Common myeloid progenitor, CD34-positive (primary cell): ENCODE data around the gene KITLG.
"Not testable (repeated sequence)": the region's sequence is repeated elsewhere in the genome, so short reads cannot be mapped to it uniquely, and the experiment has no call there.

Experiments
- CTCF ChIA-PET: fragments of 350-600 bp; sonication (Branson Sonifier 250); formaldehyde crosslinking; loops from one replicate; lab custom pipeline; 2021; ENCODE audit warnings: antibody characterized with exemption; lab: Charles Lee
- POLR2A ChIA-PET: fragments of 350-600 bp; sonication (Branson Sonifier 250); formaldehyde crosslinking; loops from one replicate; lab custom pipeline; 2021; ENCODE audit warnings: antibody characterized with exemption; lab: Charles Lee
- DNase-seq, 3 donors: peaks; one replicate each; pipeline versions ENCODE4 v3.0.0 to v3.0.0-alpha.2; 2013
- H3K27ac ChIP-seq, 2 experiments: 1 replicate in 1 of 2; 2 replicates in 1 of 2; pipeline ENCODE4 v1.7.0; 2013; ENCODE audit warnings: inconsistent platforms in 2 of 2, low read length in 2 of 2, mild to moderate bottlenecking in 2 of 2, low read depth in 1 of 2, moderate library complexity in 1 of 2; ENCODE audit not compliant: severe bottlenecking in 2 of 2, insufficient read depth in 1 of 2, poor library complexity in 1 of 2
- H3K27me3 ChIP-seq, 5 experiments: replicated peaks in 2 of 5; 1 replicate in 3 of 5; 2 replicates in 2 of 5; pipeline versions ENCODE4 v1.6.1 to v1.7.0; 2013; ENCODE audit warnings: low read length in 4 of 5, mild to moderate bottlenecking in 2 of 5, moderate library complexity in 2 of 5, inconsistent platforms in 1 of 5; ENCODE audit not compliant: insufficient read depth in 5 of 5, control insufficient read depth in 4 of 5
- H3K36me3 ChIP-seq, 4 experiments: 1 replicate in 2 of 4; 2 replicates in 2 of 4; pipeline versions ENCODE4 v1.6.1 to v1.7.0; 2013; ENCODE audit warnings: low read length in 3 of 4, control low read depth in 1 of 4, mild to moderate bottlenecking in 1 of 4; ENCODE audit not compliant: control insufficient read depth in 4 of 4, insufficient read depth in 4 of 4
- H3K4me1 ChIP-seq, 4 experiments: 1 replicate in 3 of 4; 2 replicates in 1 of 4; pipeline versions ENCODE4 v1.6.1 to v1.7.1; 2013; ENCODE audit warnings: low read length in 3 of 4, mild to moderate bottlenecking in 3 of 4, control low read depth in 1 of 4, inconsistent platforms in 1 of 4, moderate library complexity in 1 of 4; ENCODE audit not compliant: control insufficient read depth in 4 of 4, insufficient read depth in 4 of 4; ENCODE audit errors: control extremely low read depth in 1 of 4
- H3K4me3 ChIP-seq, 7 experiments: 1 replicate in 4 of 7; 2 replicates in 3 of 7; pipeline versions ENCODE4 v1.5.1 to v1.7.0; 2013; ENCODE audit warnings: mild to moderate bottlenecking in 7 of 7, low read length in 6 of 7, moderate library complexity in 6 of 7, inconsistent platforms in 2 of 7, low read depth in 2 of 7, control low read depth in 1 of 7; ENCODE audit not compliant: insufficient read depth in 4 of 7, control insufficient read depth in 1 of 7; ENCODE audit errors: extremely low read depth in 1 of 7
- H3K9me3 ChIP-seq, 5 experiments: 1 replicate in 4 of 5; 2 replicates in 1 of 5; pipeline versions ENCODE4 v1.6.1 to v1.7.1; 2013; ENCODE audit warnings: low read length in 4 of 5, mild to moderate bottlenecking in 2 of 5, inconsistent platforms in 1 of 5, low read depth in 1 of 5, moderate library complexity in 1 of 5; ENCODE audit not compliant: control insufficient read depth in 4 of 5, insufficient read depth in 2 of 5; ENCODE audit errors: control extremely low read depth in 1 of 5
- WGBS: methylation state at CpG from one replicate; pipeline ENCODE4 v1.1.5; 2013; ENCODE audit not compliant: insufficient coverage; 5-methylcytosine and 5-hydroxymethylcytosine counted together

The KITLG gene

DNA sequence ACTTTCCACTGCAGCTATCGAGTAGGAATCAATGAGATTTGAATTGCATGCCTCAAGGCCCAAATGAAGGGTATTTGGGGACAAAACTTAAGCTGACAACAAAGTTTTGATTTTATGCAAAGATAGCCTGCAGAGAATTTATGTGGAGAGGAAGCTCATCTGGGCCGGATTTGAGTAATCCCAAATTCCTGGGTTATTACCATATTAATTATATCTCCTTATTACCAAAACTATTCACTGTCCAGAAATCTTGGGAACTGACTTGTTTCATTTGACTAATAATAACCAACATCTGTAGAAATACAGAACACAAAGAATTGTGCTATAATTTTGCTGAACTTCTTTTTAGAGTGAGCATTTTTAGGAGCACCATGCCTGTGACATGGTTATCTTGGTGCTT, 70.4 kb downstream of the KITLG start:
- H3K4me3 ChIP-seq = no peak overlapping the region
- H3K27ac ChIP-seq = no peak overlapping the region
- H3K27me3 ChIP-seq = no peaks in the 10 kb centered on the region
- no peaks in the 10 kb centered on the region for H3K9me3 ChIP-seq
- CTCF ChIA-PET = interaction anchor here (1.7 kb wide), 1 partner anchor 18 kb away, joined by 5 read pairs; no protein-coding TSS in a partner anchor
- H3K4me1 ChIP-seq = no peaks in the 10 kb centered on the region
- POLR2A ChIA-PET = no interaction called here
- 100% methylated on average over 1 of the region's 2 CpGs for WGBS
- no peak for DNase-seq
- no peaks in the 10 kb centered on the region for H3K36me3 ChIP-seq

DNA sequence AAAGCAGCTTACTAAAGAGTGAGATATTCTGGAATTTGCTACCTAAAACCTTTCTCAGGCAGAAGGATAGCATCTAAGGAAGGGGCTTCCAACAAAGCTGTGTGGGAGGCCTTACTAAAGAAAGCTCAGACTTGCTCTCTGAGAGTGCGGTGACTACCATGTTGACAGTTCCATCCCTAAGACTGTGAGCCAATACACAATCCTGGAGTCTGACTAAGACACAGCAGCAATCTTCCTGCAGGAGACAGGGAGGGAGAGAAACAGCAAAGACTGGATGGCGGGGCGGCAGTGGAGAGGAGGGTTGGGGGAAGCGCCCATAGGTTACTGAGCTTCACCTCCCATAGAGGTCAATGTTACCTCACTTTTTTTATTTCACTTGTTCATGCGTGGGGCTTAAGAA, 70.9 kb downstream of the KITLG start:
- POLR2A ChIA-PET = no interaction called here

DNA sequence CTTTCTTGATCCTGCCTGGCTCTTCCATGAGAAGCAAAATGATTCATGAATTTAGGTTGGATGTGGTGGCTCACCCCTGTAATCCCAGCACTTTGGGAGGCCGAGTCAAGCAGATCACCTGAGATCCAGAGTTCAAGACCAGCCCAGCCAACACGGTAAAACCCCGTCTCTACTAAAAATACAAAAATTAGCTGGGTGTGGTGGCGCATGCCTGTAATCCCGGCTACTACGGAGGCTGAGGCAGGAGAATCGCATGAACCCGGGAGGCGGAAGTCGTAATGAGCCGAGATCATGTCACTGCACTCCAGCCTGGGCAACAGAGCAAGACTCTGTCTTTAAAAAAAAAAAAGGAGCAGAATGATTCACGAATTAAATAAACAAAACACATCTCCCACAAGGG, 72.4 kb downstream of the KITLG start:
- H3K36me3 ChIP-seq, H3K4me3 ChIP-seq, POLR2A ChIA-PET, H3K4me1 ChIP-seq, H3K27ac ChIP-seq, DNase-seq, H3K9me3 ChIP-seq, H3K27me3 ChIP-seq, CTCF ChIA-PET: not testable (repeated sequence)
- 100% methylated on average over 8 of the region's 12 CpGs for WGBS

More for the DNA sequence above, 70.9 kb downstream of the KITLG start:
- no peak for DNase-seq
- Histone ChIP-seq H3K9me3 (no peaks in the 10 kb centered on the region), H3K4me1 (no peaks in the 10 kb centered on the region), H3K36me3 (no peaks in the 10 kb centered on the region), H3K4me3 (no peak overlapping the region), H3K27ac (no peak overlapping the region), H3K27me3 (no peaks in the 10 kb centered on the region)
- 94% methylated on average over 2 of the region's 5 CpGs for WGBS
- CTCF ChIA-PET = interaction anchor here (1.7 kb wide), 1 partner anchor 18 kb away, joined by 5 read pairs; no protein-coding TSS in a partner anchor

DNA sequence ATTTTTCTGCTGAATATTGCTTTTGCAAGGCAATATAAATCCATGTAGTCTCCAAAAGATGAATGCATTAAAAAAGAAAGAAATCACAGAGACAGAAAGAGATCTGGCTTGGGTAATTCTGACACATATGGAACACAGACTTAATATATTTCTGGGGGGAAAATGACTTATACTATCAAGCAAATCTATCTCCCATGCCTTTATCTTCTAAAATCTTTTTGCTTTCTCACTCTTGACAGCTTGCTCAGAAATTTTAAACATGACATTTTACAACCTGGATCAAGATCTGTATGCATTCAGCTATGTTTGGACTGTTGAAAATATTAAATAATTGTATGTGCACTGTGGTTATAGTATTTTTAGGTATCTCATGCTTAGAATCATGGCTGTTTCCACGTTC, 73.0 kb downstream of the KITLG start:
- WGBS = 100% methylated on average over 1 of the region's 1 CpG
- no peak for DNase-seq
- Histone ChIP-seq H3K4me3 (no peak overlapping the region), H3K27me3 (no peaks in the 10 kb centered on the region), H3K9me3 (no peaks in the 10 kb centered on the region), H3K27ac (no peak overlapping the region), H3K4me1 (no peaks in the 10 kb centered on the region), H3K36me3 (no peaks in the 10 kb centered on the region)
- POLR2A ChIA-PET = no interaction called here
- CTCF ChIA-PET = no interaction called here

DNA sequence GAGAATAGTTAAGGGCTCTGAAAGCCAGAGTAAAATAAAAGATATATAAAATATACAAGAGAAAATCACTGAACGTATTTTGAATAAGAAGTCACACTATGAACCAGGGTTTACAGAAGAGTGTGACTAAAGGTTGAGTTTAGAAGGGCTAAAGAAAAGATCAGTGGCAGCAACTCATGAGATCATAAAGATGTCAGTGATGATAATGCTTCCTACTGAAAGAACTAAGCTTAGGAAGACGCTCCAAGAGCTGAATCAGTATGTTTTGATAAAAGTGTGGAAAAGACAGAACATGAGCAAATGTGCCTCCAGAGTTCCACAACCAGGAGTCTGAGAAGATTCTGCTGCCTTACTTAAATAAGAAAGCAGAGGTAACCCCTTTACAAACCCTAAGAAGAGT, 74.6 kb downstream of the KITLG start:
- POLR2A ChIA-PET = no interaction called here
- Histone ChIP-seq H3K4me3 (no peak overlapping the region), H3K27ac (no peak overlapping the region), H3K9me3 (no peaks in the 10 kb centered on the region), H3K4me1 (no peaks in the 10 kb centered on the region), H3K27me3 (no peaks in the 10 kb centered on the region), H3K36me3 (no peaks in the 10 kb centered on the region)
- 100% methylated on average over 1 of the region's 2 CpGs for WGBS
- no peak for DNase-seq
- CTCF ChIA-PET = no interaction called here

DNA sequence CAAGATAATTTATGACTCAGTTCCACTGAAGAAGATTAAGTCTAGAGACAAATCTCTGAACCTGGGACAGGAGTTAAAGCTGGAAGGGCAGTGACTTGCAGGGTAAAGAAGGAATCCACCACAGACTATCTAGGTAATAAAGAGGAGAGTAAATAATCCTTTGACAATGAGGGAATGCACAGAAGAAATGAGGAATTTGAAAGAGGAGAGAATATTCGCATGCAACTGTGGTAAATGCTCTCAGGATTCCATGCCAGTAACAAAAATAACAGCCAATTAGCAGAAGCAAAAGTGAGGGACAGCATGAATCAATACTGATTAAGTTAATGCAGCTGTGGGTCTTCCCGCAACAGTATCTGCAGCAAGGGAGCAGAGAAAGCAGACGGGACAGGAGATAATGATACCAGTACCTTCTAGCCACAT, 77.0 kb downstream of the KITLG start:
- Histone ChIP-seq H3K27ac (no peak overlapping the region), H3K27me3 (no peaks in the 10 kb centered on the region), H3K9me3 (no peaks in the 10 kb centered on the region), H3K4me1 (no peaks in the 10 kb centered on the region), H3K36me3 (no peaks in the 10 kb centered on the region), H3K4me3 (no peak overlapping the region)
- POLR2A ChIA-PET = no interaction called here
- CTCF ChIA-PET = no interaction called here
- WGBS = 90% methylated on average over 2 of the region's 3 CpGs
- no peak for DNase-seq

DNA sequence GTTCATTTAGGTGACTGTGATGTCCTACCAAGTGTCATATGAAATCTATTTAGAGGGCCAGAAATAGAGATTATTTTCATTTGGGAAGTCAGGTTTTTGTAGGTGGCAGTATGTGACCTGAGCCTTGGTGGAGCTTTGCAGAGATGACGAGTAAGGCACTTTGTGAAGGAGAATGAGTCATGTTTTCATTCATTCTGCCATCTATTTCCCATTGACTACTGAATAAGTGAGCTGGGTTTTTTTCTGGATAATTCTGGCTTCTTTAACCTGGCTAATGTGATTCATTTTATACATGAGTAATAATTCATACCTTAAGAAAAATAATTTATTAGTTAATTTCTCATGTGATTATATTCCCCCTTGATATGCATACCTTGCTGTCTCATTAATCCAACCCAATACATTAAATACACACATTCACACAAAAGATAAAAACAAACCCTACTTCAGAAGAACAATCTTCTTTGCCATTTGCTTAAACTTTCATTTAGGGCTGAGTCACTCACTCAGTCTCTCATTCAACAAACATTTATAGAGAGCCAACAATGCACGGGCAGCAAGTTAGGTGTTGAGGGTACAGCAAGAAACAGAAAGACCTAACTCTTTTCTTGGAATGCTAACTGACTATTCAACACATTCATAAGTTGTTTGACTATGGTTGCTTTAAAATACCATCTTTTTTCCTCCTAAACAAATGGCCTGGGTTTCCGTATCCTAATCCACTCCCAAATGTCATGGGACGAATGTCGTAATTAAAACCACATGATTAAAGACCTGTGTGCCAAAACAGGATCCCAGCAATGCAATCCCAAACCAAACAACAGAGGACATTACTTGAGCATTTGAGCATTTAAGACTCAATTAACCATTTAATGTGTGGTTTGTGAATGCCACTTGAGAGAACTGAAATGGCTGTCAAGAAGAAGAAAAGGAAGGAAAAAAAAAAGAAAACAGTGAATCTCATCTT, 78.0 kb downstream of the KITLG start:
- ChIA-PET CTCF (no interaction called here), POLR2A (no interaction called here)
- DNase-seq = no peak
- Histone ChIP-seq H3K36me3 (no peaks in the 10 kb centered on the region), H3K4me3 (no peak overlapping the region), H3K27ac (no peak overlapping the region), H3K4me1 (no peaks in the 10 kb centered on the region), H3K9me3 (no peaks in the 10 kb centered on the region), H3K27me3 (no peaks in the 10 kb centered on the region)
- WGBS = 100% methylated on average over 1 of the region's 5 CpGs
